HG03439 (cell line): ENCODE data around the gene CNKSR2.

Experiments
- ATAC-seq: cut with Tn5 transposase; IDR thresholded peaks from one replicate; pipeline ENCODE4 v1.9.1; 2021; ENCODE audit warnings: mild to moderate bottlenecking, moderate library complexity; ENCODE audit not compliant: unreplicated experiment

Gene CNKSR2

DNA sequence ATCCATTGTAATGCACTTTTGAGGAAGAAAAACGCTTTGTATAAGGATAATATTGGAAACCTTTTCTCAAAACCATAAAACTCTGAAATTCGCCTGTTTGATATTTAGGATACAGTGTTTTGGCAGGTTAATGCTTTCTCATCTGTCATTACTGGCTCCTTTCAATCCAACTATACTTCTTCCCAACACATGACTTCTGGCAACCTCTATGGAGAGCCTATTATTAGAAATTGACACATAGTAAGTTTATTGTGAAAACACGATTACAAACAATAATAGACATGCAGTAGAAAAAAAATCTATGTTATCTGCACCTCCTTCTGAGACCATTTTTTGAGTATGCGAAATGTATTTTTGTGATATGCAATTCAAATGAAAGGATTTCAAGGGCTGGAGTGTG is 288.5 kb downstream of the CNKSR2 start:
- no peak for ATAC-seq

DNA sequence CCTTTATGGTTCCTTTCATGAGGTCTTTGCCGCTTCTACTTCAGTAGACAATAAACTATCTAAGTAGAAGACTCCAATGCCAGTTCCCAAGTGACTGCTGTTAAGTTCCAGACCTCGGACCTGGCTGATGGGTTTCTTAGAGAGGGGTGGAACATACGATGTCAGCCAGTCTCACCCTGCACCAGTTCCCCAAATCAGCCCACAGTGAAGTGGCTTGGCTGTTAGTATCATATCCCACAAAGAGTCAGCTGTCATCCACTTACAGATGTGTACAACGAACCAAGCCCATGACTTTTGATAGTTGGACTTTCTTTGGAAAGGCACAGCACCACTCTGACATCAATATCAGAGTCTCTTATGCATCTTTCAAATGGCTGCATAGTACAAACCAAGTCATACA is 292.0 kb downstream of the CNKSR2 start:
- no peak for ATAC-seq

DNA sequence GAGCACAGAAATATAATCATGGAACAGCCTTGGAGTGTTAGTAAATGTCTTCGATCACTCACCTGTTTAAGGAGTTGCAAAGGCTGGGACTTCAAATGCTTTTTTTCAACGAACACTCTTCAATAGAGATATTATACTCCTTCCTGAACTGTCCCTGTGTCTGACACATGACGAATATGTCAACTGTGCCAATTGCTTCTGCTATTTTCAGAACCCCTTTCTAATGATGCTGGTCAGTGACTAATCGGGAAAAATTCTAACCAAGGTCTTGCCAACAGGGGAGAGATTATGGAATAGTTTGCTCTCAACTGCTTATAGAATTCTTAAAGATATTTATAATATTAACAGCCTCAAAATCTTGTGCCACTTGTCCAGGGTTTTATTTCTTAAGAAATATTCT is 292.5 kb downstream of the CNKSR2 start:
- no peak for ATAC-seq

DNA sequence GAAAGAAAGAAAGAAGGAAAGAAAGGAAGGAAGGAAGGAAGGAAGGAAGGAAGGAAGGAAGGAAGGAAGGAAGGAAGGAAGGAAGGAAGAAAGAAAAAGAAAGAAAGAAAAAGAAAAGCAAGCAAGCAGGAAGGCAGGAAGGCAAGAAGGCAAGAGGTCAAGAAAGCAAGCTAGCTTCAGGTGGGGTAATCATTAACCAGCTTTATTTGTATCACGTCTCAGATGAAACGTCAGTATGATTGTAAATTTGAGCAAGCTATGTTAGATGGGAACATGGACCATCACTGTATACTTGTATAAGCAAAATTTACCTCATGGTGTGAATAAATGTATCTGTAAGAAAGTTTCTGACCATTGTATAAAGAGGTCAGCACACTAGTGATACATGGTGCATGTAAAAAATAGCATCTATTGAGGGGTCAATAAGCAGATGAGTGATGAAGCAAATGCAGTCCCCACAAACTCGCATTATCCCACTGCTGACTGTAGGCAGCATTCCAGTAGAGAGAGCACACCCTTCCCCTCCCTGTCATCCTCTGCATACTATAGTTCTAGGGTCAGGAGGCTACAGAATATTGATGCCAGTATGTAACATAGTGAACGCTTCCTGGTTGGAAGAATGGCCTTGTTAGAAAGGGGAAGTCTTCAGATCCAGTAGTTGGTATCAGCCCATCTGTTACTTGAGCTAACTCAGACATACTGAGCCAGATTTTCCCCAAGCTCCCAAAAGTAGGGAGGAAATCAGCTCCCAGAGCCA is 300.4 kb downstream of the CNKSR2 start:
- ATAC-seq = no peak

DNA sequence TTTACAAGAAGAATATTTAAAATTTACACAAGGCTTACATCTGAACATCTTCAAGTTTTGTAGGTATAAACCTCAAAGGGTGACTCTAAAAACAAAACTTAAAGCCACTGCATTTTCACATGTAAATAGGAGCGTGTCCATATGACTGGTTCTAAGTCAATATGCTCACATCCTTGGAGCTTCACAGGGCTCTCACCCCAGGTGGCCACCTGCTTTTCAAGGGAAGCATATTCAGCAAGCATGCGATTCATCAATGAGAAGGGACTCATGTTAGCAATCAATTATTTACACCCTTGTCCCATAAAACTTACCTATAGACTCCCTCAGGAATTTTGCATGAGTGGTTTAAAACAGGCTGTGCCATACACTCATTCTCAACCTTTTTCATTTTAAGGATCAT is 301.7 kb downstream of the CNKSR2 start:
- ATAC-seq = no peak

DNA sequence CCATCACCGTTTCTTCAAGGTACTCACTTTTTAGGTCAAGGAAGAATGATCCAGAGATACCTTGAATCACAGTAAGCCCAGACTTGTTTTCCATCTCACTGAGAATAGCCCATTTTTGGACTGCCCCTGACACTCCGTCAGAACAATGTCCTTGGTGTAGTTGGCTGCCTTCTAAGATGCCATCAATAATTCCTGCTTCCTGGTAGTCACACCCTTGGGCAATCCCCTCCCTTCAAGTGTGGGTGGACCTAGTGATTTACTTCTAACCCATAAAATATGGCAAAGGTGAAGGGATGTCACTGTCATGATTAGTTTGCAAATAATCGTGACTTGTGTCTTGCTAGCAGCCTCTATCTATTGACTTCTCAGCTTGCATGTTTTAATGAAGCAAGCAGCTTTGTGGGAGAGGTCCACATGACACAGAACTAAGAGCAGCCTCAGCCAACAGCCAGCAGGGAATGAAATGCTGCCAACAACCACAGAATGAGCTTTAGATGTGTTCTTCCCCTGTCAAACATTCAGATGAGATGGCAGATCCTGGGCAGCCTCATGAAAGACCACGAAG is 303.9 kb downstream of the CNKSR2 start:
- ATAC-seq = no peak

DNA sequence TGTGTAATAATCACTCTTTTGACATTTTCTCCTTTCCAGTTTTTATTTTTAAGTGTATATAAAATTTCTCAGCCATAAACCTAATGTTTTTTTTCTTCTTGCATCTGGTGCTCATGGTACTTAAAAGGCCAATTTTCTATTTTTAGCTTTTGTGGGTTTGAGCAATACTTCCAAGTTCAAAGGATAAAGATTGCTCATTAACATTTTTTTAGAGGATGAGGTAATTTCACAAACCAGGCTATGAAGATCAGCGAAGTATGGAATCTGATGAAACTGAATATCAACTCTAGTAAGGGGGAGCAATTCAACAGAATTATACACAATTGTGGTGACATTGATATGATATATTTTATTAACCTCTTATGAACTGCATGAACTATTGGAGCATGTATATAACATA is 309.7 kb downstream of the CNKSR2 start:
- no peak for ATAC-seq

DNA sequence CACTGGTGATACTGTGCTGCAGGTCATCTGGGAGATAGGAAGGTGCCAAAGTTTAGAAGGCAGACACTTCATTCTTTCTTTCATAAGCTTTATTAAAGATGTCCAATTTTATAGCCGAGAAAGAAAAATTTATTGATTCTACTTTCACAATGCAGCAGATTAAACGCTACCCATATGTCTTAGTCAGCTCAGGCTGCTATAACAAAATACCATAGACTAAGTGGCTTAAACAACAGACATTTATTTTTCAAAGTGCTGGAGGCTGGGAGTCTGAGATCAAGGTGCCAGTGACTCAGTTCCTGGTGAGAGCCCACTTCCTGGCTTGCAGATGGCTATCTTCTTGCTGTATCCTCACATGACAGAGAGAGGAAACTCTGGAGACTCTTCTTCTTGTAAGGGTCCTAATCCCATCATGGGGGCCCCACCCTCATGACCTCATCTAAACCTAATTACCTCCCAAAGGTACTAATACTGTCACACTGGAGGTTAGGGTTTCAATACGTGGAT is 317.3 kb downstream of the CNKSR2 start:
- no peak for ATAC-seq

DNA sequence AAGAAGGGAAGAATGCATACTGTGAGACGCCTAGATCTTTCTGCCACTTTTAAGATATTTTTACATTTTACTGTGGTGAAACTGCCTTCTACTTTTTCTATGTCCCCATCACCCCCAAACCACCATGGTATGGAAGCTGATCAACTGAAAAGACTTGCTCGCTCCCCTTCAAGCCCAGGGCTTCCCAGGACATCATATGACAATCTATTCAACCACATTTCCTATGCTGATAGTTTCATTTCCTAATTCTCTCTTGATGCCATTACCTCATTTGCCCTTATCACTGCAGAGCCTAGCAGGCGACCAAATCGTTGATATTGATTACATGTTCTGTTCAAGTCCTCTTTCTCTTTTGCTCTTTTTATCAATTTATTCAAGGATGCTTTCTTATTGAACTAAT is 324.1 kb downstream of the CNKSR2 start:
- ATAC-seq = no peak

DNA sequence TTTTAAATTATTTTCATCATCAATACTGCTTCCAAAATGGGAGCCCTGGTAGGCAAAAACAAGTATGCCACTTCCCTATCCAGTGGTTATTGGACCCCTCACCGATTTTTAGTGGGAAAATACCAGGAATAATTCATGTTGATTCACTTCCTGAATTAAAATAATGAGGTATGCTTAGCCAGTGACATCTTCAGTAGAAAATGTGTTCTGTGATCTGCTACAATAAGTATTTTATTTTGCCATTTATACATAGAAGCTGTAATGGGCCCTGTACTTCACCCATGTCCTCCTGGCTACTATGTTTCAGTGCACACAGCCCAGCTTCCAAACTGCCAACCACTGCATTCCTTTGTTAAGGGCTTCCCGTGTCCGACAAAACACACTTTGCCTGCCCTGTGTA is 324.9 kb downstream of the CNKSR2 start:
- ATAC-seq = no peak

DNA sequence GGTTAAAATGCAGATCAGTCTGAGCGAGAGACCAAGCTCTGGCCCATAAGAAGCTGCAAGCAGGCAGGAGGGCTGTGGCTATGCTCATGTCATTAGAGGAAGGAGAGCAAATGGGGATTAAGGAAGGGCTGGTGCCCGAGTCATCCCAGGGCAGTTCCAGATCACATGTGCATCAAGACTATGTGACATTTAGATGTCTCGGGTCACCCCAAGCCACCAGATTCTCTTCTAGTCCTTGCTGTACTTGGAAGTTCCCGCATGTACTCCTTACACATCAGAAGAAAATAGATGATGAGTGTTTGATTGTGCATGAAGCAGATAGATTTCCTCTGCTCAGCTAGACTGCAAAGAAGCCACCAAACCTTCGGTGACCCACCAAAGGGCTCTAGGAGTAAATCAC is 326.1 kb downstream of the CNKSR2 start:
- no peak for ATAC-seq

DNA sequence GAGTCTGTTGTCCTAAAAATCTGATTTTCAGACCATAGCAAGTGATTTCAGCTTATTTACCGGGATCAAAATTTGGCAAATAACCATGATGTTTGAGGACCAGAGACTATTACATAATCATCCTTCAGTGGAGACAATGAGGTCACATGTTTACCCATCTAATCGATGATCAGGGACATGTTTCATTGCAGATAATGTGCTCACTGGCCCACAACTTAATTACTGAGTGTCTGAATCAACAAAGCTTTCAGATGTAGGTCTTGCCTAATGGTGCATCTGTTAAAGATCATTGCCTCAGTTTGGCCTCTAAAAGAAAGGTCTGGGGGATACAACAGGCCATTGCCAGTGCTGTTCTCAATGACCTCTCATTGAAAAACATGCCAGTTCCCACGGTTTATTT is 326.7 kb downstream of the CNKSR2 start:
- no peak for ATAC-seq

DNA sequence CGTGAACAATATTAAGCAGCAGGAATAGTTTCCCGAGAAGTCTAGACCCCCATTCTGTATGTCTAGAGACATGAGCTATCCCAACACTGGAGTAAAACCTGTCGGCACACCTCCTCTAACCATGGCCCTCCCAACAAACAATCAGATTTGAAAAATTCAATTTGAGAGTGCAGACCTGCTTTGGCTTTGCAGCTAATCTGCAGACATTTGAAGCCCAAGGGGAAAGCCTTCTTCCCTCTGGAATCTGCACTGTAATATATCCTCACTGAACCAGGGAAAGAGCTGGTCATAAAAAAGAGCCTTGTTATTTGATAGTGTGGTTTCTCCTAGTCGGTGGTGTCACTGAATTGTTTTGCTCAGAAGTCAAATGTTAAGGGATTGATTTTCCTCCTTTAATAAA is 328.5 kb downstream of the CNKSR2 start:
- no peak for ATAC-seq
